SKM-1 treated with dmso at 0.1 percent for 144 hours (cell line): ENCODE data around the gene VANGL1.

Experiments used
- DNase-seq: peaks from one replicate; lab custom pipeline; 2025; ENCODE audit not compliant: unreplicated experiment; lab: John Stamatoyannopoulos, UW

VANGL1 gene

DNA sequence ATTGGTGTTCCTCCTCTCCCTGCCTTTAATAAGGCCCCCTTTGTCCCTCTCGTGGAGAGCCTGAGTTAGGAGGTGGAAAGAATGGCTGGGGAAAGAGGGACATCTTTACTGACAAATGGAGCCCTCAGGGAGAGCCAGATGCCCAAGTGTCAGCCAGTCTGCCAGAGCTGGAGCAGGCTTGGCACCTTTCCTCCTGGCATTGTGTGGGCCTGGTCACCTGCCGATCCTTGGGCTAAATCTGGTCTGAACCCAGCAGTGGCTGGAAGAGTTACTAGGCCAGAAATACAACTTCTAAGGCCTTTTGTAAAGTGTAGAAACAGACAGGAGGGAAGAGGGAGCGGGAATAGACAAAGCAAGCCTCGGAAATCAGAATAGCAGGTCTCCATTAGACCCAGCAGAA, 24.9 kb downstream of the VANGL1 start:
- no peak for DNase-seq

DNA sequence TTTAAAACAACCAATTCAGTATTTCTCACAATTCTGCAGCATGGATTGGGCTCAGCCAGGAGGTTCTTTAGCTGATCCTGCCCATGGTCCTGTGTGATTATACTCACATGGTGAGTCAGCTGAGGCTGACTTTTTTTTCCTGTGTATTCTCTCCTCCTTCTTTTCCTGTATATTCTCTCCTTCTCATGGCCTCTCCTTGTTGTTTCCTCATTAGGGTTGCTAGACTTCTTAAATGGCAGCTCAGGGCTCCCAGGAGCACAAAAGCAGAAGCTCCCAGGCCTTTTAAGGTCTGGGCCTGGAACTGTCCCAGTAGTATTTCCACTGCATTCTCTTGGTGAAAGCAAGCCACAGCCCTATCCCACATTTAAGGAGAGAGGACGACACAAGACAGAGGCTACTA, 26.8 kb downstream of the VANGL1 start:
- peak; percentile 23 for DNase-seq

DNA sequence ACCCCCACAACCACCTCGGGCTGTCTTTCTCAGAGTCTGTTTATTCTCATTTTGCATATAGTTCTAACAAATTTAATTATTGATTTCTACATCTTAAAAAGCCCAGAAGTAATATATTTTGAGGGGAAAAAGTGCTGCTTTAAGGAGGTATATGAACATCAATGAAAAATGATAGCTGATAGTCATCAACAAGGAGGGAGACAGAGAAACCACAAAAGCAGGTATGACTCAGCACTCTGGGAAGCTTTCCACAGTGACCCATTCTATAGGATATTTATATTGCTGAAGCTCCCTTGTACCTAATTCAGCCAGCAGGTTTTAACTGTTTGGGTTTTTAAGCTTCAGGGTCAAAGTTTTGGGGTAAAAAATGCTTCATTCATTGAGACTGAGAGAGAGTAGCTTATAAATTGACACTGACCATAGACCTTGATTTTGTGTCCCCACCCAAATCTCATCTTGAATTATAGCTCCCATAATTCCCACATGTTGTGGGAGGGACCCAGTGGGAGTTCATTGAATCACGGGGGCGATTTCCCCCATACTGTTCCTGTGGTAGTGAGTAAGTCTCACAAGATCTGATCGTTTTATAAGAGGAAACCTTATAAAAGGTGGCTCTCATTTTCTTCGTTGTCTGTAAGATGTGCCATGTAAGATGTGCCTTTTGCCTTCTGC, 27.4 kb downstream of the VANGL1 start:
- DNase-seq: no peak

DNA sequence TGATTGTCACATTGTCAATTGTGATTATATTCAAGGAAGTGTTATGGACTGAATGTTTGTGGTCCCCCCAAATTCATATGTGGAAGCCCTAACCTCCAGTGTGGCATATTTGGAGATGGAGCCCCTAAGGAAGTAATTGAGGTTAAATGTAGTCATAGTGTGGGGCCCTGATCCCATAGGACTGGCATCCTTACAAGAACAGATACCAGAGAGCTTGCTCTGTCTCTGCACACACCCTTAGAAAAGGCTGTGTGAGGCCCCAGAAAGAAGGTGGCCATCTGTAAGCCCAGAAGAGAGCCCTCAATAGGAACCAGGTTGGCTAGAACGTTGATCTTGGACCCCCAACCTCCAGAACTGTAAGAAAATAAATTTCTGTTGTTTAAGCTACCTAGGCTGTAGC, 28.1 kb downstream of the VANGL1 start:
- DNase-seq: no peak

DNA sequence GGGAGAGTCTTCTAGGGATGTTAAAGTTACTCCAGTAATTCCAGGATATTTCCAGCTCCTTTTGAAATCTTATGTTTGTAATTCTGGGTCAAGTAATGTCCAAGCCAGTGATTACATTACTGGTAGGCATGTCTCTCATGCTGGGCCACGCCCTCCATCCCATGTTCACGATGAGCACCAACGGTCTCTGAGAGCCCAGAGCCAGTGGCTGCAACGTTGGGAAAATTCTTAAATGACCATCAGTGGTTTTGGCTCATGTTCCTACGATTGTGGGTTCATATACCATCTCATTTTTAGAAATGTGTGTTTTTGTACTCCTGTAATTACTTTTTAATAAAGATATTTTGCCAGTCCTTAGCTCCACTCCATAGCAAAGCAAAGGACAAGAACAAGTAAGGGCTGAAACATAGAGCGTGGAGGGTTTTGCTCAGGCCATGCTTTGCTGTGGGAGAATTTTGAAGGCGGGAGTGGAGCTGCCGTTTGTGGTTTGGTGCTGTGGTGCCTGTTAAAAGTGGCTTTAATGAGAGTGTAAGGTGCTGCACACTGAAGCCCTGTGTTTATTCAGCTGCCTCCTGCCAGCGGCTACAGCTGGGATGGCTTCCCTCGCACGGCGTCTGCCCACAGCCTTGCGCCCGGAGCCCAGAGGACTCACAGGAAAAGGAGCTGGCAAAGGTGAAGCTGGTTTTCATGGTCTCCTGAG, 28.9 kb downstream of the VANGL1 start:
- no peak for DNase-seq

DNA sequence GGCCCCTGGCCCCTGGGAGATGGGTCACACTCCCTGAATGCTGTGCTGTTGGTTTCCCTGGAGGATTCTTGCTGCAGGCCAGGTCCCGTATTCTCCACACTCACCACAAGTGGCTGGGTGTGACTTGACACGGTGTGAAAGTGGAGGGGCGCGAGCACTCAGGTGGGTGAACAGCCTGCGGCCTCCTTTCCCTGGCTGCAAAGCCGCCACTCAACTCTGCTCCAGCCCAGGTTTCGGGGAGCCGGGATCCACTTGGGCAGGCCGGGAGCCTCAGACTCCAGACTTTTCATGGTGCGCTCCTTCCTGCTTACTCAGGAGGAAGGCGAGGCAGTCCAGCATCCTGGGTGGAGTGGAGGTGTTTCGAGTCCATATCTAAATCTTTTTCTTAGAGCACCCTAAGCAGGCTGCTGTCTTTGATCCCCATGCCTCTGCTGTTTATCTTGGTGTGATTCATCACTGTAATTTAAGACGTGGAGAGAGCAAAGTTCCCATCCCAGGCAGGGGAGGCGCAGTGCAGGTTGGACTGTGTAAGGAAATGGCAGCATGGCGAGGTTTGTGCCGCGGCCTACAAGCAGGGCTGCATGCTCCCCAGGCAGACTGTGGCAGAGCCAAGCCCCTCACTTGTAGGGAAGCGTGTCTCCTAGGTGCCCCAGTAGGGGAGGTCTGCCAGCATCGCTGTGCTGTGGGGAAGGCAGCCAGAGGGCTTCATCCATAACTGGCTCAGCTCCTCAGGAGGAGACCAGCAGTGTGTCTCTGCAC, 29.6 kb downstream of the VANGL1 start:
- DNase-seq: no peak

DNA sequence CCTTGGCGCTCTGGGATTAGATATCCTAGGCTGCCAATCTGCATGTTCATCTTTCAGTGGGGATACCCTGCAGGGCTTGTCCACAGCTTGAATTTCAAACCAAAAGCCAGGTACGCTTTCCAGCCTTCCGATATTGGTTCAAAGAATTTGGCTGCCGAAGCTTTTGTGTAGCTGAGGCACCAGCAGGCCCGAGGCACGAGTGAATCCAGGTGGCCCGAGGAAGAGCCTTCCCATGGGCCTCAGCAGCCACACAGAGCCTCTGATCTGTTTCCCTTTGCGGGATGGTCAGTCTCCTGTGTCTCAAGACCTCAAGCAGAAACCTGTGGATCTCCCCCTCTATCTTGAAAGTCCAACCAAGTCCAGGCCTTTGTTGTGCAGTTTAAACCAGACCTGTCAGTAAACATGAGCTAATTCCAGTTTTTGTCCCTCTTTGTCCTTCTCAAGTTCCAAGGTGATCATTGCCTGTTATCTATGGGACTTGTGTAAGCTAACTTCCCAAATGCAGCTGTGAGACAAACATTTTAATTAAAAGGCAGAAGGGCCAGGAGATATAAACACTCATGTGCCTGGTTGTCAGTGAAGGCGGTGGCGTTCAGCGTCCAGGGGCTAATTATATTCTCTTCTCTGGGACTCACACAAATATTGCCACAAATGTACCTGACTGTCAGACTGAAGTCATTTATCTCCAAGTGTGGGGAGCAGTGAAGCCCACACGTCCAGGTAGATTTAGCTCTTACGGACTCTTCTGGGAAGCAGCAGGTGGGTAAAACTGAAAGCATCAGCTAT, 30.6 kb downstream of the VANGL1 start:
- no peak for DNase-seq

DNA sequence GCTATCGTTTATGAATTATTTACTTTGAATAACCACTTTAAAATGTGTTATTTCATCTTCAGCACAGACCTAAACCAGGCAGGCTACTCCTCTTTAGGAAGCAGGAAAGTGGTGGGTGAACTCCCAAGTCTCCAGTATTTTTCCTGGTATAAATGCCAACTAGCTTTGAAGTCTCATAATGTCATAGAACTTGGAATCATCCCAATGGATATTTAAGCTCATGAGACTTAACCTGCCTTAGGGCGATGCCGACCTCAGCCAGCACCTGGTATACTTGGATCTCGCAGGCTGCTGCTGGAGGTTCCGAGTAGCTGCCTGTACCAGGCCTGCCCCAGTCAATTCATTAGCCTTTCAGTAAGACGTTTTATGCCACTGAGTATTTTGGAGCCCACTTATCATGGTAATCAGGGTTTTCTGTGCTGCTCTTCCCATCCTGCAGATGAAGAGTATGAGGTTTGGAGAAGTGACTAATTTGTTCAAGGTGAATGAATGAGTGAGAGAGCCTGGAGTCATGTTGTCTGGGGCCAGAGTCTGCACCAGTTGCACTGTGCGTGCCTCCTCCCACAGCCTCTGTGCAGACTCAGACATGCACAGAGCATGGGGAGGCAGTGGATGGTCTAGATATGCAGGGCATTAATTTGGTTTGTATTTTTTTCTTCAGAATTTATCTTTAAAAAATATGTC, 34.9 kb downstream of the VANGL1 start:
- no peak for DNase-seq

DNA sequence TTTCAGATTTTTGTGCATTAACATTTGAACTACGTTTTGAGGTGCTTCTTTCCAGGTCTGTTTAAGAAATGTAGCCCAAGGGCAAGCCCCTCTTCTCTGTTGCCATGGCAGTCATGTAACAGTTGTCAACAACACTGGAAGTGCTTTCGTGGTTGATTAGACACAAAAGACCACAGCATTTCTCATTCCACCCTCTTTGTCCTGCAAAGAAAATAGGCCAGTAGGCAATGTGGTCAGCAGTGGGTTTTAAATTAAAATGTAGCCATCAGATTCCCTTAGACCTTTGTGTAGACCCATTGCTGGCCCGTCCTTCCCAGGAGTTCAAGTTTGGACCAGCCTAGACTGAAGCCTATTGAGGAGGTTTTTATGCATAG, 35.4 kb downstream of the VANGL1 start:
- no peak for DNase-seq

DNA sequence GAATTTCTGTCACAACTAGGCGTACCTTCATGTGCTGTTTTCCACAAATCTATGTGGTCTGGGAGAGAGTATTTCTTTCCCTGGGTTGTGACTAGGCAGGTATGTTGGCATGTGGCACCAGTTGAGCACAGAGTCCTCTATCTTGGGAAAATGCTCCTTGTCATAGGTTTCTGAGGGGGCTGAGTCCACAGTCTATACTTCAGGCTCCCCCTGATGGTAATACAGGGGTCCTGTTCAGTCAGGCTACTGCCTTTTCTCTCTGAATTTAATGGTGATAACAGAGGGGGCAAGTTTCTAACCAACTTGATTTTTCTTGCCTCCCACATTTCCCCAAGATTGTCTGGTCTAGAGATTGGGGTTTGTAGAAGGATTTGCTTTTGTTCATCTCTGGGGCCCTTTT, 35.8 kb downstream of the VANGL1 start:
- DNase-seq: no peak

DNA sequence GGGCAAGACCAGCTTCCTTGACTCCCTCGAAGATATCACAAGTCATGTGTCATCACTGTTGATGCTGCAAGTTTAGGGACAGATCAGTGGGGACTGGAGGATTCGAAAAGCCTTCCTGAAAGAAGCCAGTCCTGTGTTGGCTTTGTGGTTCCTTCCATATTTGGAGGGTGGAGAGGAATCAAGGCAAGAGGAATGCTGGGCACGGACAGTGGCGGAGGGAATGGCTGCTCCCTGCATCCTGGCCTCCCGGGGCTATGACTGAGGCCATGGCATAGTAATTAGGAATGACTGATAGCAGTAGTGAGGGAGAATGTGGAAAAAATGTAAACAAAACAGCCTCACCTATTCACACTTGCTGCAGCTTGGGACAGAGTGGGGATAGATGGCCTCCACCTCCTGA, 36.4 kb downstream of the VANGL1 start:
- DNase-seq: no peak

DNA sequence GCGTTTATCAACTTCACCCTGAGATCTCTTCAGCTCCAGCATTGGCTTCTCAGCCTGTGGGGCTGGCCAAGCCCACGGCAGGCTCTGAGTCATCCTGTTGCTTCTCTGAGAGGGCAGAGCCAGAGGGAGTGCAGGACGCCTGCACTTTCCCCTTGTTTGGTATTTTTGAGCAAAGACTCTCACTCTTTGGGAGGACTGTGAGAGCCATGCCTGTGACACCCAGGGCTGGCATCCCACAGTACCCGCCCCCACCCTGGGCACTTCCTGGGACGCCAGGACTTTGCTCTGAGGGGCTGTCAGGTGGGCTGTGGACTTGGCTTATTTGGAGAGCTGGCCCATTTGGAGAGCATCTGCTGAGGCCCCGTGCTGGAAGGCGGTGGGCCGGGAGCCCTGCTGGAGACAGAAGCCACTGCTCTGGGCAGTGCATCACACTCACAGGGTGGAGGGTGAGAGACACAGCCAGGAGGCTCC, 37.4 kb downstream of the VANGL1 start:
- DNase-seq: no peak

DNA sequence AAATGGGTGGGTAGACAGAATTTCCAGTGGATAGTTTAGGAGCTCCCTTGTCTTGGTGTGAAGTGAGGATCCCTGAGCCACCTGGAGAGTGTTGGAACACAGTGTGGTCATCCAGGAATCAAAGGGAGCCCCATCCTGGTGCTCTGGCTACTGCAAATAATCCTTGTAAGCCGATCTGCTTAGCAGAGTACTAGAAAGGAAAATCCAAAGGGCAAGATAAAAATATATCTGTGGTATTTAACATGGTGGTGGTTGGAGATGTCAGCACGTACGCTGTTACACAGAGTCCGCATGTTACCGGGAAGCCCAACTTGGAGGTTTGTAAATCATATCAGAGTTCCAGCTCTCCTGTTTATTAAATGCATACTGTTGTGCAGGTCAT, 39.0 kb downstream of the VANGL1 start:
- DNase-seq: no peak

DNA sequence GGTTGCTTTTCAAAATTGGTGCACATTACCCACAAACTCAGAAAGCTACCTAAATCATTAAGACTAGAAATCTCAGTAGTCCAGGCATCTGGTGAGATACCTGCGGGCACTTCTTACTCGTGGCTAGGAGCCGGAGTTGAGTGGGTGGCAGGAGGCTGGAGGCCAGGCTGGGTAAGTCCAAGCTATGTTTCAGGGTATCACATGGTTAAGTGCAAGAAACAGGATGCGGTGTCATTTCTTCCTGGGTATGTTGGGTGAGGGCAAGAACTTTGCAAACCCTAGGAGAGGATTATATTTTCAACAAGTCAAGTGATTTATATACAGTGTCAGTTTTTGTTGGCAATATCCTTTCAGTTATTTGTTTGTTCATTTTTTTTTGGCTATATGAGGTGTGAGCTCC, 41.0 kb downstream of the VANGL1 start:
- DNase-seq: no peak

DNA sequence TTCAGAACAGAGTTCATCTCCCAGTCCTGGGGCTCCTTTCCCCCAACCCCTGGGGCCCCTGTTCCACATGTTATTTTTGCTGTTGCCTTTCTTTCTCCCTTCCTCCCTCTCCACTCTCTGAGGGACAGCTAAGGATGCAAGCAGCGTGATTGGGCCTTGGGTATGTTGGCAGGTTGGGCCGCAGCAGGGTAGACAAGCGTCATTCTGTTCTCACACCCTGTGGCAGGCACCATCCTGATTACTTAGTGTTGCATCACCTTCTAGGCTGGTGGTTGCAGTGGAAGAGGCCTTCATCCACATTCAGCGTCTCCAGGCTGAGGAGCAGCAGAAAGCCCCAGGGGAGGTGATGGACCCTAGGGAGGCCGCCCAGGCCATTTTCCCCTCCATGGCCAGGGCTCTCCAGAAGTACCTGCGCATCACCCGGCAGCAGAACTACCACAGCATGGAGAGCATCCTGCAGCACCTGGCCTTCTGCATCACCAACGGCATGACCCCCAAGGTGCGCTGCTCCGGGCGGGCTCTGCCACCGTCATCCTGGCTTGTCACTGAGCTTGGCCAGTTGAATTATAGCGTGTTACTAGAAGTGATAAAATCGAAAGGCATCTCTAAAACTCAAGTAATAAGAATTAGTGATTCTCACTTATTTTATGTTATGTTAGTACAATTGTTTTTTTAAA, 43.4 kb downstream of the VANGL1 start:
- DNase-seq: no peak

DNA sequence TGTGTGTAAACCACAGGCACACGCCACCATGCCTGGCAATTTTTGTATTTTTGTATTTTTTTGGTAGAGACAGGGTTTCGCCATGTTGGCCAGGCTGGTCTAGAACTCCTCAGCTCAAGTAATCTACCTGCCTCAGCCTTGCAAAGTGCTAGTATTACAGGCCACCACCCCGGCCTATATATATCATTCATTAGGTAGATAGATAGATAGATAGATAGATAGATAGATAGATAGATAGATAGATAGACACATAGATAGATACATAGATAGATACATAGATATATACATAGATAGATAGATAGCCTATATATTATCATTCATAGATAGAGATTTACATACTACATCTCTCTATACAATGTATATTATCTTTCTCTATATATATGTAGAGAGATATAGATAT, 46.0 kb downstream of the VANGL1 start:
- DNase-seq: no peak

DNA sequence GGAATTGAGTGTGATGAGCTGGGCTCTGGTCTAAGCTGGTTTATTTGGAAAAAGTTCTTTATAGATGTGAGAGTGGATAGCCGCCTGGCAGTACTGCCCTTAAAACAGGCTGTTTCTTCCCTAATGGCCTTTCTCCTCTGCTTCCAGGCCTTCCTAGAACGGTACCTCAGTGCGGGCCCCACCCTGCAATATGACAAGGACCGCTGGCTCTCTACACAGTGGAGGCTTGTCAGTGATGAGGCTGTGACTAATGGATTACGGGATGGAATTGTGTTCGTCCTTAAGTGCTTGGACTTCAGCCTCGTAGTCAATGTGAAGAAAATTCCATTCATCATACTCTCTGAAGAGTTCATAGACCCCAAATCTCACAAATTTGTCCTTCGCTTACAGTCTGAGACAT, 49.2 kb downstream of the VANGL1 start:
- DNase-seq: no peak

DNA sequence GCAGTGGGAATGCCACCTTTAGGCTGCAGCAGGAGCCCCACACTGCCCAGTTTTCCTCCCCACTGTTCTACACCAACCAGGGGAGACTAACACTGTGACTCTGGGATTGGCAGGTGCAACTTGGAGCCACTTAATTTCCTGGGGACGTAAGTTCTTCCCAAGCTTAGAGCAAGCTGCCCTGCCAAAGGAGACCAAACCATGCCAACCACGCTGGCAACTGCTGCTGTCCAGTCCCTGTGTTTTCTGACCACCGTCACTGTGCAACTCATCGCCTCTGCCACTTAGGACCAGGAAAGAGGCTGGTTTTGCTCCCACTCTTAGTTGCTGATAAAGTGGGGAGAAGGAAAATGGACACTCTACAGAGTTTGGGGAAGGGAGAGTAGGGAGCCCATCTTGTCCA, 50.5 kb downstream of the VANGL1 start:
- no peak for DNase-seq

DNA sequence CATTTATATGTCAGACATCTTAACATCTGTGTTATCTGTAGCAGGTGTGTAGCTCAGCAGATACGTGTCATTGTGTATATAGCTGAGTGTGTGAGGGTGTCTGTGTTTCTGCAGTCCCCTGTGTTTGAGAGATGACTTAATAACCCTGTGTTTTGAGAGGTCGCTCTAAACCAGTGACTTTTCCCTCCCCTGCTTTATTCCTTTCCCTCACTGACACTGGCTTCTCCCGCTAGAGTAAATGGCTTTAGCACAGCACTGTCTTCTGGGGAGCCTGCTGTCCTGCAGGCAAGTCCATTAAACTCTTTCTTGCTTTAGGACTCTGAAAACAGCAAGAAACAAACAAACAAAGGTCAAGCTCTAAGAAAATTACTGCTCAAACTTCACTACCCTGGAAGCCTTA, 53.0 kb downstream of the VANGL1 start:
- DNase-seq: no peak

DNA sequence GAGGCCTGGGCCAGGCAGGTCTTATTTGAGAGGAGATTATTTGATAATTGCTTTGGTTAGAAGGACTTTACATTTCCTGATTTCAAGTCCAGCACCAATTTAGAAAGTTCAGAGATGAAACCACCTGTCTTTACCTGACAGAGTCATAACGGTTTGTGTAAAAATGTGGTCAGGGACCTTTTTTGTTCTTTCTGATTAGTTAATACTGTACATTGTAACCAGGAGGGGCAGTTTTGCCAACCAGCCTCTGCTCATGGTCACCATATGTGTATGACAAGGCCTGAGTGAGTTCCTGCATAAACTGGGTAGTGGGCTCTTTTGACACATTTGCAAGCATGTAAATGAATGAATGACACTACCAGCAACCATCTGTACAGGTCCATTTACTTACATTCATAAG, 55.8 kb downstream of the VANGL1 start:
- no peak for DNase-seq
